HG02970 (cell line): ENCODE data around the gene NAV3.
A peak's percentile ranks its signal among the peaks of the same experiment; 100 is the strongest.

ENCODE experiments used
- ATAC-seq: cut with Tn5 transposase; IDR thresholded peaks from one replicate; pipeline ENCODE4 v1.9.1; 2021; ENCODE audit warnings: mild to moderate bottlenecking, moderate library complexity, moderate number of reproducible peaks; ENCODE audit not compliant: unreplicated experiment, low FRiP score

Gene NAV3, protein sequence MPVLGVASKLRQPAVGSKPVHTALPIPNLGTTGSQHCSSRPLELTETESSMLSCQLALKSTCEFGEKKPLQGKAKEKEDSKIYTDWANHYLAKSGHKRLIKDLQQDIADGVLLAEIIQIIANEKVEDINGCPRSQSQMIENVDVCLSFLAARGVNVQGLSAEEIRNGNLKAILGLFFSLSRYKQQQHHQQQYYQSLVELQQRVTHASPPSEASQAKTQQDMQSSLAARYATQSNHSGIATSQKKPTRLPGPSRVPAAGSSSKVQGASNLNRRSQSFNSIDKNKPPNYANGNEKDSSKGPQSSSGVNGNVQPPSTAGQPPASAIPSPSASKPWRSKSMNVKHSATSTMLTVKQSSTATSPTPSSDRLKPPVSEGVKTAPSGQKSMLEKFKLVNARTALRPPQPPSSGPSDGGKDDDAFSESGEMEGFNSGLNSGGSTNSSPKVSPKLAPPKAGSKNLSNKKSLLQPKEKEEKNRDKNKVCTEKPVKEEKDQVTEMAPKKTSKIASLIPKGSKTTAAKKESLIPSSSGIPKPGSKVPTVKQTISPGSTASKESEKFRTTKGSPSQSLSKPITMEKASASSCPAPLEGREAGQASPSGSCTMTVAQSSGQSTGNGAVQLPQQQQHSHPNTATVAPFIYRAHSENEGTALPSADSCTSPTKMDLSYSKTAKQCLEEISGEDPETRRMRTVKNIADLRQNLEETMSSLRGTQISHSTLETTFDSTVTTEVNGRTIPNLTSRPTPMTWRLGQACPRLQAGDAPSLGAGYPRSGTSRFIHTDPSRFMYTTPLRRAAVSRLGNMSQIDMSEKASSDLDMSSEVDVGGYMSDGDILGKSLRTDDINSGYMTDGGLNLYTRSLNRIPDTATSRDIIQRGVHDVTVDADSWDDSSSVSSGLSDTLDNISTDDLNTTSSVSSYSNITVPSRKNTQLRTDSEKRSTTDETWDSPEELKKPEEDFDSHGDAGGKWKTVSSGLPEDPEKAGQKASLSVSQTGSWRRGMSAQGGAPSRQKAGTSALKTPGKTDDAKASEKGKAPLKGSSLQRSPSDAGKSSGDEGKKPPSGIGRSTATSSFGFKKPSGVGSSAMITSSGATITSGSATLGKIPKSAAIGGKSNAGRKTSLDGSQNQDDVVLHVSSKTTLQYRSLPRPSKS (N-terminal part only)

DNA sequence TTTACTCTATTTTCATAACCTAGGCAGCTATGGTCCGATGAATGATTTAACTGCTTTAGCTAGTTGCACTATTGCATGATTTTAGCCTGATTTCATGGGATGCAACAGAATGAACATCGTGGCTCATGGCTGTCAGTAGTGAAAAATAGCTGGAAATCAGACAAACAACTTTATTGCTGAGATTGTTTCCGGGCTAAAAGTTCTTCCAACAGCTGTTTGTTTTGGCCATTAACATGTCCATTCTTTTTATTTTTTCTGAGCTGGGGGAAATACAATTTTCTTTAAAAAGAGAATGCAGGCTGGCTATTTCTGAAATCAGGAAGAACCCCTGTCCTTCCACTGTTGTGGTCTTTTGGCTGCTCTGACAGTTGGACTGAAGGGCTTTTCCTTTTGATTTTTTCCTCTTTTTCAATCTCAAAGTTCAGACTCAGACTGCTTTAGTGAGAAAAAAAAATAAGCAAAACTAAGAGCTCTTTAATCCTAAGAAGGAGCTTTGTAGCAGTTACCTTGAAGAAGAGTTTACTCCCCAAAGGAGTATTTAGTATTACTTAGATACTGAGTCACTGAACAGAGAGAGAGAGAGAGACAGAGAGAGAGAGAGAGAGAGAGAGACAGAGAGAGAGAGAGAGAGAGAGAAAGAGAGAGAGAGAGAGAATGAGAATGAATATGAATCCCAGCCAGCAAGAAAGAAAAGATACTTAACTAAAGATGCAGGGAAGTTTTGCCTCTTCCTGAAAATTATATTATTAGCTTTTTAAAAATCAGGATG lies at the start of gene NAV3:
Gene NAV3, plus strand, starts transcription at position 312 of the 769 bp plus-strand sequence. CDS start 568 bp downstream, outside the sequence.
- ATAC-seq: no peak

DNA sequence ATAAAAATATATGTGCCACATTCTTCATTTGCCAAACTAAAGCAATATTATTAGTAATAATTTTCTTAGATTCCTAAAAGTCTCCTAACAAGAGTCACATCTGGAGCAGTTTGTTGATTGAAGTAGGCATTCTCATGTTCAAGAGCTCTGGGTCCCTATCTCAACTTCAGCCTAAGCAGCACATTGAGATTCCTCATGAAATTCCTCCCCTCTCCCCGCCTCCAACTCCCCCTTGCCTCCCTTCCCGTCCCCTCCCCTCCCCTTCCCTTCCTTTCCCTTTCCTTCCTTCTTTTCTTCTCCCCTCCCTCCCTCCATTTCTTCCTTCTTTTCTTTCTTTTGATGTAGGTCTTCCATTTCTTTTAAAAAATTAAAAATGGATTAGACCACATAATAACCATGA lies 48.7 kb upstream of the NAV3 start:
- ATAC-seq: no peak

DNA sequence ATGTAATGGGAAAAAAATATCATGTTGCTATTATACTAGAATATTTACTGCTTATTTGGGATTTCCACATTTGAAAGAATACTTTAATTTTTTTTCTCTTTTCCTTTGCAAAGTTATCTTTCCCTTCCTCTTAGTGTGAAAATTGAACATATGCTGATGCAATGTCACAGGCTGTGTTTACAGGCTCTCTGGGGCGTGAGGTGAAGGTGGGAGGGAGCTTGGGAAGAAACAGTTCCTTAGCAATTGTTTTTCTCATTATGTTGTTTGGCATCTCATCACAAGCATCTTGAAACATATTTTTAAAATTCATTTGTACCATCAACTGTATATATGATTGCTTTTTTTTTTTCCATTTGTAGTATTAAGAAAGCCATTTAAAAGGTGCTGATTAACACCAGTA lies 47.9 kb upstream of the NAV3 start:
- ATAC-seq: no peak

DNA sequence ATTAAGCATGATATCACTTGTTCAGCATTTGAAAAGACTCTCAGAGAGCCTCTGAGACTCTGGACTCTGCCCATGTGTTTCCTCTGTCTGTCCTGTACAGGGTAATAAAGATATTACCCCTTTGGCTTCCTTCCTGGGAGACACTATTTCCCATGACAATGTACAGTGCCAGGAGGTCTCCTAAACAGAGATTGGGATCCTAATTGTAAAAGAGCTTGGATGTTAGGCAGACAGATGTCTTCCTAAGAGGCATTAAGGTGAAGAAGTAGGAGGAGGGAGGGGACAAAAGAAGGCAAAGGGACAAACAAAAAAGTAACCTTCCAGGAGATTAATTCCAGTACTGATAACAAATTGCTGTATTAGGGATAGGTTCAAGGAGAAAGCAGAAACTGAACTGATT lies 45.5 kb upstream of the NAV3 start:
- no peak for ATAC-seq

DNA sequence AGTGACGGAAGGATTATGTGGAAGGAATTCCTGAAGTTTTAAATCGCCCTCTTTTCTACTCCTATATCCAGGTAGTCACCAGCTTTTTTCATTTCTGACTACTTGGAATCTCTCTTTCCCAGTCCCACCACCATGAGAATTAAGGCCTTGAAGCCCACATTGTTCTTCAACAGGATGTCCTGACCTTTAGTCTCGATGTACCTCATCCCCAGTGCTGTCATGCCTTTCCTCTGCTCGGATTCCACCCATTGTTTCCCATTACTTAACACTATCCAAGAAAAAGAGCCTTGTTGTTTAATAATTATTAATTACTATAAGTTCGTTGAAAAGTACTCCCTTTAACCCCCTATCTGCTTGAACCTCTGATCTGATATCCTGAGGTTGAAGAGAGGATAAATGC lies 44.0 kb upstream of the NAV3 start:
- no peak for ATAC-seq

DNA sequence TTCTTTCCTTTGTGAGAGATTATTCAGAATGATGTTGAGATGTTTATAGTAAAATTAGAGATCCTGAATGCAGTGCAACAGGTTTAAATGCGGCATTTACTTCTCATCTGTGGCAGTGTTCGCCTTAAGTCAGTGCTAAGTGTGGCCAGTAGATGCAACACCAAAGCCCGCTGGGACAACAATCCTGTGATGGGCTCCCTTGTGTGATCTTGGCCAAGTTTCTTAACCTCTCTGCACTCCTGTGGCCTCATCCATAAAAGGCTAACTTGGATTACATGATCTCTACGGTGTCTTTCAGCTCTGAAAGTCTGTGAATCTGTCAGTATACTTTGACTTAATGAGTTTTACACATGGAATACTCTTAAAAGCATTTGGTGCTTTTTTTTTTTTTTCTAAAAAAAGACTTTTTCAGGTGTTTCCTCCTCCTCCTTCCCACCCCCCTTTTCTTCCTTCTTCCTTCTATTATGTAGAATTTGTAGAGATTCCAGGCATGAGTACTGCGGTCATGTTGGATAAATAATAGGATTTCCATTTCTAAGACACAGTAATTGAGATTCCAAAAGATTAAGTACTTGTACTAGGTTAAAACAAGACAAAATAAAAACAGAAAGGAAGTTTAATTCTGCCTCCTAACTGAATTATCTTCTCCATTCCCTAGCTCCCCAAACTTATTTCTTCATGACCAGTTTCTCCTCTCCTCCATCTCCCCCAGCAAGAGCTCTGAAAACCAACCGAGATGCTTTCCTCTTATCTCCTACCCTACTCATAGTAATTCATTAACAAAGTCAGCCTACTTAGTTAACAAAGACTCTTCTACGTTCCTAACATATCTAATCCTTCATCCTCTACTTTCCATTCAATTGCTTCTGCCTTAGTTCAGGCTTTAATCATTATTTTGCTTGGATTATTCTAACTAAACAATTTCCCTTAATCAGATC lies 42.2 kb upstream of the NAV3 start:
- ATAC-seq: no peak

DNA sequence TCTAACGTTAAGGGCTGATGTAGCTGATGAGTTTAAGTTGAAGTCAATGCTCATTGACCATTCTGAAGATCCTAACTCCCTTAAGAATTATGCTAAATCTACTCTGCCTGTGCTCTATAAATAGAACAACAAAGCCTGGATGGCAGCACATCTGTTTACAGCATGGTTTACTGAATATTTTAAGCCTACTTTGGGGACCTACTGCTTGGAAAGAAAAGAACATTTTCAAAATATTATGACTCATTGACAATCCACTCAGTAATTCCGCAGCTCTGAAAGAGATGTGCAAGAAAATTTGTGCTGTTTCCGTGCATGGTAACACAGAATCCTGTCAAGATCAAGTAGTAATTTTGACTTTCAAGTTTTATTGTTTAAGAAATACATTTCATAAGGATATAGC lies 35.0 kb upstream of the NAV3 start:
- ATAC-seq: no peak

DNA sequence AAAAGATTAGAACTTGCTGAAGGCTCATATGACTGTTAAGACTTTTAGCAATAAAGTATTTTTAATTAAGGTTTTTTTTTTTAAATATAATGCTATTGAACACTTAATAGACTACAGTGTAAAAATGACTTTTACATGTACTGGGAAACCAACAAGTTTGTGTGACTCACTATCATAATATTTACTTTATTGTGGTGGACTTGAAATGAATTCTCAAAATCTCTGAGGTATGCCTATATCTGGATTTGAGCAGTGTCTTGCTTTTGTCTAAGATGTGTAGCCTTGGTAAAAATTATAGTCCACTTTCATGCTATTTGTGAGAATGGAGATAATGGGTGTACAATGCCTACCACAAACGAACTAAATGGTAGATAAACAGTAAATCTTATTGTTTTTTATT lies 33.9 kb upstream of the NAV3 start:
- no peak for ATAC-seq

DNA sequence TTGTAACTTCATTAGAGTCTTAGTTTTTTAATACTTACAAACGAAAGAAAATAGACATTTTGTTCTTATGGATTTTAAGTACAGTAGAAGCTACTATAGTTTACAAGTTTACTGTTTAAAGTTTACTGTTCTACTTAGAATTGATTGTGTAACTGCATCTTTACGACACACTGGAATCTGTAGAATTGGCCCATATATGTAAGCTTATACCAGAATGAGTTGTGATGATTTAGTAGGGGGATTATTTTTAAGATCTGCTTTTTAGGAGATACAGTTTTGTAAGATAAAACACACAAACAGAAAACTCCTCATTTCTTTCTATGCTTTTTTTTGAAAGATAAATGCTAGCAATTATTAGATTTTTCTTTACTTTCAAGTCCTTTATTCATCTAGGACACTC lies 30.2 kb upstream of the NAV3 start:
- no peak for ATAC-seq

DNA sequence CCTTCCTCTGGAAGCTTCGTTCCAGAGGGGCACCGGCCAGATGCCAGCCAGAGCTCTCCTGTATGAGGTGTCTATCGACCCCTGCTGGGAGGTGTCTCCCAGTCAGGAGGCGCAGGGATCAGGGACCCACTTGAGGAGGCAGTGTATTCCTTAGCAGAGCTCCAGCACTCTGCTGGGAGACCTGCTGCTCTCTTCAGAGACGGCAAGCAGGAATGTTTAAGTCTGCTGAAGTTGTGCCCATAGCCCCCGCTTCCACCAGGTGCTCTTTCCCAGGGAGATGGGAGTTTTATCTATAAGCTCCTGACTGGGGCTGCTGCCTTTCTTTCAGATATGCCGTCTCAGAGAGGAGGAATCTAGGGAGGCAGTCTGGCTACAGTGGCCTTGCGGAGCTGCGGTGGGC lies 22.2 kb upstream of the NAV3 start:
- ATAC-seq: no peak

DNA sequence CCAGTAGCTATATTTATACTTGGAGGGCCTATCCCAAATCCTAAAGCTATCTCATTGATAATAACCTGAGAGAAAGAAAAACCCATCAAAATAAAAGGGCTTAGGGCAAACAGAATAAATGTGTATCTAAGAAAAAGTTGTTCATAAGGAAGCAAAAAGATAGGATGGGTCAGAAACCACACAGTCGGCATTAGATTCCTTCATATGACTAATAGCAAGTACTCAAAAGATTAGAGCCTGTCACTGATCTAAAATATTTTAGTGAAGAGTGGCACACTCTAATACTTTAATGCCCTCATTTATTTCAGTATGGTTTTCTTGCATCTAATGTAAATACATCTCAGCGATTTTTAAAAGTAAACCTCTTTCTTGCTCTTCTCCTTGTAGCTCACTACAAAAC lies 17.1 kb upstream of the NAV3 start:
- no peak for ATAC-seq

DNA sequence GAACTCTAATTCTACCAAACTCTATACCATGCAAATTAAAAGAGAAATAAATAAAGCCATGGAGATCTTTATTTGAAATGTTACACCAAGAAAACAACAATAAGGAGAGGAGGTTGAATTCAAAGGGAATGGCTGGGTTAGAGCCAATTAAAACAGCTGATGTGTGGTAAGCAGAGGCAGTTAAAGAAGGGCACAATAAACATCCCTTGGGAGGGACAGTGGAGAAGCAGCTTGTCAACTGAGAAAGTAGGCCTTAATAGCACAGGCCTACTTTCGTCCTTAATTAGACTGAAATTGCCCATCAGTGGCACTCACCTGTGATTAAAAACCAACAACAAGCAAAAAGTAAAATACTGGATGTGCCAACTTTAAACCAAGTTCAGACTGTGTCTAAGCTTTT lies 16.3 kb upstream of the NAV3 start:
- no peak for ATAC-seq

DNA sequence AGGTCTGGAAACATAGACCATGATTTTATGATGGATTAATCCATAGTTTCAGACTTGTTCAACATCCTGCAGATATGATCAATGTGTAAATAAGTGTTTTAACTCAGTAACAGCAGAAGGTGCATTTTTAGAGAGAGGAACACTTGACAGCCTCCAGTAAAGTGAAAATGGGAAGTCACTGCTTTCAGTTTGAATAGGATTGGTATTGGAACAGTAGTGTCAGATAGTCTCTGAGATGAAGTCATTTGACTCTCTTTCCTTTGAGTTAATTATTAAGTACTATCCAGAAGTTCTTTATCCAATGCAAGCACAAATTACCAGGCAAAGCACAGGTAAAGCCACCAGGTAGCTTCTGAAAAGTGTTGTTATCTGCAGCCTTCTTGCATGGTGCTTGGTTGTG lies 14.5 kb upstream of the NAV3 start:
- peak; percentile 56 for ATAC-seq

DNA sequence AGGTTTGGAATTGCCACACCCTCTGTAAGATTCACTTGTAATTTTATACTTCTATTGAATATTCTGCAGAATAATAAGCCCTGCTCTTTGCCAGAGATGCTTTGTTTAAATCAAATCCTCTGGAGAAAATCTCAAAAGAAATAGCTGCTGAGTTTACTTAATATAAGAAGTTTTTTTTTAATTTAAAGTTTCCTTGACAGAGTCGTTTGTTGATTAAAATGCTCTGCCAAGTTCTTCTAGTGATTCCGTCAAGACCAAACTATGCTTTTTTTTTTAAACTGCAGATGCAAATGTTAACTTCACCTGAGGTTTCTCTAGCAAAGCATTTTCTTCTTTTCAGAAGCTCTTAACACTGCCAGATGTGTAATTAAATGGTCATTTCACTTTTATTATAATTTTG lies 13.4 kb upstream of the NAV3 start:
- ATAC-seq: no peak

DNA sequence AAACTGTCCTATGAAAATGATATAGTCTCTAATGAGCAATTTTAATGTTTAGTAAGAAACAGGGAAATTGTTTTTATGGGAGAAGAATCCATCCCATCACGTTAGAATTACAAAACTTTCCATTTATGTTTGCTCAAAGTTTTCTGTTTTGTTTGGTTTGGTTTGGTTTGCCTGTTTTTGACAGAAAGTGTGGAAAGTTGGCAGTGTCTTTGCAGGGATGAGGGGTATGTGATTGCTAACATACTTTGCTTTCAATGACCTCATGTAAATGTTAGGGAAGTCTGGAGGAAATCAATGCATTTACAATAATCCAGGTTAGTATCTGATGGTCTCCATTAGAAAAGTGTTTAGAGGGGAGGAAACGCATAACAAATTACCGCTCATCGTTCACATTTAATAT lies 12.3 kb upstream of the NAV3 start:
- ATAC-seq: no peak

DNA sequence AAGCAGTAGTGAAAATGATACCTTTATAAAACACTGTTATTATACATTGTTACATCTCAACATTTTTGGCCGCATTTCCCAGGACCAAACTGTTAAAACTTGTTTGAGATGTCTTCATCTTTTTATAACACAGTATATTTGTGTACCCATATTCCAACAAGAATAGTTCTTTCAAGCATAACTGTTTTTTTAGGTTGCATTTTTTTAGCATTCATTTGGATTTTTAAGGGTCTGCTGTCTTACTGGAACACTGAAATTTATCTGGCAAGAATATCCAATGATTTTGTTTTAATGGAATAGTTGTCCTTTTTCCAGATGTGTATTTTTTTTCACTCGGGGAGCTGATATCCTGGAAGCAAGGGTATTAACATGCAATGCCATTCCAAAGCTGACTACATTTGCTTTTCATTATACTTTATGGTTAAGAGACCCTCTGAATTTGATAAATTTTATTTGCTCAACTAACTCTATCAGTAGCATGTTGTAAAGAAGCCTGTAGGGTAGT lies 8.9 kb upstream of the NAV3 start:
- ATAC-seq: no peak

DNA sequence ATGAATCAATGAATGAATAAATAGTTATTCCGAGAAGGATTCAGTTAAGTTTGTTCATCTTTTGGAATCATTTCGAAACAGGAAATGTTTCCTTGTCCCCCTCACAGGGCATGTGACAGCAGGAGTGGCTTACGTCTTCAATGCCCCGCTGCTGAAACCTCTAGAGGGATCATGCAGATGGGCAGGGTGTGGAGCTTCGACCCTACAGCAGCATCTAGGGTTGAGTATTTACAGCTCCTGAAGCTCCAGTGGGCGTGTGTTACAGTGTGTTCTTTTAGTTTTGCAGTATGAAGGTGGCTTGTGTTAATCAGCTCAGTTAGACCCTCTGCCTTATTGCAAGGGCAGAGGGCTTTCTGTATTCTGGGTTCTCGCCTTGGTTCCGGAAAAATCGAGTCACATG lies 2.6 kb downstream of the NAV3 start:
- ATAC-seq: no peak

DNA sequence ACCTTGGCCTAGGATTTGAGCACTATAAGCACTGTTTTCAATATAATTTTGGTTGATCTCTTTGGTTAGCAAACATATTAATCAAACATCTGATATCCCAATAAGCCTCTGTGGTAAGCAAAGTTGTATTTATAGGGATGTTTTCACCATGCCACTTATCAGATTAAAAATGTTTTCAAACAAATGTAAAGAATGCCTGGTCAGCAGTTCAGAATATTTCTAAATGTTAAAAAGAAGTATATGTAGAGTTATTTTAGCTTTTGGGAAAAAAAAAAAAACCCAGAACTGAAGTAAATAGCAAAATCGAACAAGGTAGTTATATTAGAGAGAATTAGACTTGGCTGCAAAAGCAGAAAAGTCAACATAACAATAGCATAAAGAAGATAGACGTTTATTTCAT lies 3.9 kb downstream of the NAV3 start:
- ATAC-seq: no peak

DNA sequence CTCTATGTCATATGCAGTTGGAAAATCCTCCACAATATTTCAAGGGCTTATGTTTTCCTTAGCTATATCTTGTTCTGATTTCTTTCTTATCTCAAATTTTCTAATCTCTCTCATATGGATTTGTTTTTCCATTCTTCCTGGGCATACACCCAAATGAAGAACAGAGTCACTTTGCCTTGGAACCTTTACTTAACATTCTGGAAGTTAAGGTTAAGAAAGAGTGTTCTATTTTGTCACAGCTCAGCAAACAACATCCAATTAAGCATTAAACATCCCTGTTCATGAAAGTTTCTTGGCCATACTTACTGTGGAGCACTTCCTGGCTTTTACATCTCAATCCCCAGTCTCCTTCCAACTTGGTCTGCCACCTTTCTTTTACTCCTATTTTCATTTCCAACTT lies 5.3 kb downstream of the NAV3 start:
- ATAC-seq: no peak
